Measurements from ENCODE around the gene CDHR1.
A peak's percentile ranks its signal among the peaks of the same experiment; 100 is the strongest.

Gene CDHR1

GRCh38 chr10:84201682-84202081, 7.3 kb downstream of the CDHR1 start:
- DNase-seq: no peak

- no peak for DNase-seq
These were observed 8.0 kb downstream of the CDHR1 start for GRCh38 chr10:84202349-84202748.

GRCh38 chr10:84204122-84204521, 9.8 kb downstream of the CDHR1 start:
- DNase-seq: no peak

GRCh38 chr10:84204610-84205009, 10.3 kb downstream of the CDHR1 start:
- DNase-seq: no peak

GRCh38 chr10:84205049-84205852, 10.9 kb downstream of the CDHR1 start:
- peak; percentile 82 for DNase-seq

- DNase-seq: no peak
These were observed 11.7 kb downstream of the CDHR1 start for GRCh38 chr10:84205853-84206525.

- no peak for DNase-seq
These were observed 13.7 kb downstream of the CDHR1 start for GRCh38 chr10:84208023-84208422.

GRCh38 chr10:84211566-84211965, 17.2 kb downstream of the CDHR1 start:
- no peak for DNase-seq

- DNase-seq: no peak
These were observed 17.7 kb downstream of the CDHR1 start for GRCh38 chr10:84212014-84212413.

- no peak for DNase-seq
These were observed 18.7 kb downstream of the CDHR1 start for GRCh38 chr10:84213076-84213475.

- no peak for DNase-seq
These were observed 19.8 kb downstream of the CDHR1 start for GRCh38 chr10:84214046-84214572.

GRCh38 chr10:84214612-84215235, 20.4 kb downstream of the CDHR1 start:
- peak; percentile 59 for DNase-seq

- no peak for DNase-seq
These were observed 22.5 kb downstream of the CDHR1 start for GRCh38 chr10:84216834-84217233.

GRCh38 chr10:84217746-84218145, 23.4 kb downstream of the CDHR1 start:
- no peak for DNase-seq

GRCh38 chr10:84221916-84222315, 27.6 kb downstream of the CDHR1 start:
- no peak for DNase-seq

- no peak for DNase-seq
These were observed 30.2 kb downstream of the CDHR1 start for GRCh38 chr10:84224411-84225028.

GRCh38 chr10:84225427-84226173, 31.3 kb downstream of the CDHR1 start, which contains the start of gene LRIT2:
TSS of gene LRIT2 (minus strand) at chr10:84225544. CDS start at chr10:84225520, 24 bp downstream.
- DNase-seq: no peak

GRCh38 chr10:84226616-84227015, 32.3 kb downstream of the CDHR1 start:
- no peak for DNase-seq

- no peak for DNase-seq
These were observed 33.5 kb downstream of the CDHR1 start for GRCh38 chr10:84227810-84228209.

GRCh38 chr10:84230359-84230758, 36.0 kb downstream of the CDHR1 start:
- no peak for DNase-seq

GRCh38 chr10:84232376-84232775, 38.0 kb downstream of the CDHR1 start:
- DNase-seq: no peak

GRCh38 chr10:84233940-84234339, 39.6 kb downstream of the CDHR1 start:
- no peak for DNase-seq

All from activated CD4-positive, alpha-beta T cell treated with anti-CD3 and anti-CD28 coated beads for 48 hours (primary cell).